LHCN-M2 (cell line): Measurements from ENCODE around the gene ANGPTL7. TPM values are rescaled to one million over a fixed set of nuclear protein-coding genes. Genes with fewer than 3 reads are reported as not detected.
"Not testable (repeated sequence)": the region's sequence is repeated elsewhere in the genome, so short reads cannot be mapped to it uniquely, and the experiment has no call there.

Experiments
- DNase-seq: peaks from one replicate; pipeline ENCODE4 v3.0.0-alpha.2; 2012; ENCODE audit warnings: low read depth
- polyA plus RNA-seq: library from polyadenylated mRNA; unstranded; fragments of >200 nt; gene quantifications from one replicate; pipeline ENCODE4 v1.2.1, GENCODE V29; 2012; ENCODE audit warnings: missing spikeins
- total RNA-seq: library from RNA; depleted of rRNA; stranded (reverse); fragments of >200 nt; gene quantifications from 2 replicates; pipeline ENCODE4 v1.2.3, GENCODE V29; 2014; rRNA removed

The ANGPTL7 gene, protein sequence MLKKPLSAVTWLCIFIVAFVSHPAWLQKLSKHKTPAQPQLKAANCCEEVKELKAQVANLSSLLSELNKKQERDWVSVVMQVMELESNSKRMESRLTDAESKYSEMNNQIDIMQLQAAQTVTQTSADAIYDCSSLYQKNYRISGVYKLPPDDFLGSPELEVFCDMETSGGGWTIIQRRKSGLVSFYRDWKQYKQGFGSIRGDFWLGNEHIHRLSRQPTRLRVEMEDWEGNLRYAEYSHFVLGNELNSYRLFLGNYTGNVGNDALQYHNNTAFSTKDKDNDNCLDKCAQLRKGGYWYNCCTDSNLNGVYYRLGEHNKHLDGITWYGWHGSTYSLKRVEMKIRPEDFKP
- total RNA-seq = not detected in 2 replicates
- 0.02 TPM for polyA plus RNA-seq

- no peak for DNase-seq
Measured at GRCh38 chr1:11188858-11189451, at the start of gene ANGPTL7. Gene ANGPTL7, plus strand, starts transcription at chr1:11189355. Its CDS starts 225 bp downstream, at chr1:11189580.

DNA sequence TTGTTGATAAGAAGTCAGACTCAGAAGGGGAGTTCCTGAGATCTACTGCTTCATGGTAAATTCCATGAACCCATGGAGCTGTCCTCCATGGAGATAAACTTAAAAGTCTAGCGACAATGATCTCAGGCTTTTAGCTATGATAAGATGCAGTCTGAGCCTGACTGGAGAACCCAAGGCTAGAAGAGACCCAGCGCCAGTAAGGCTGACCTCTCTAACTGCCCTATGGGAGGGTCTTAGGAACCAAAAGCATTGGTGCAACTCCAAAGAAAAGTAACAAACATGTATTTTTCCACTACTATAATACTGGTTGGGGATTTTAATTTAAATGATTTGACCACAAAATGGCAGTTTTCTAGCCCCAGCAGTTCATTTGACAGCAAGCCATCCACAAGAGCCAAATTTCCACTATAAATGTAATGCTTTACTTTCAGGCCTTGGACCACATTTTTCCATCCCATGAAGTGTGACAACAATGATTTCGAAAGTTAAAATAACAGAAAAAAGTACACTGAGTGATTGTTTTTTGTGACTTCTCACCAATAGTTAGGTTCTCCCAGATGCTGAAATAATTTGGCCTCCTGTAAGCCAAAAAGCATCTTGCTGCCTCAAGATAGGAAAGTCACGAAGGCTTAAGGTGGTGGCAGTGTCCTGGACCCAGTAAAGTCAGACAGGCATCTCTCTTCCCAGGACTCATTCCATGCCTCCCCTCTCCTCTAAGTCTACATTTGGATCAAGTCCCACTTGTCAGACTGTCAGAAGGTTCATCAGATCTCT is 46.4 kb upstream of the ANGPTL7 start:
- DNase-seq = no peak

DNA sequence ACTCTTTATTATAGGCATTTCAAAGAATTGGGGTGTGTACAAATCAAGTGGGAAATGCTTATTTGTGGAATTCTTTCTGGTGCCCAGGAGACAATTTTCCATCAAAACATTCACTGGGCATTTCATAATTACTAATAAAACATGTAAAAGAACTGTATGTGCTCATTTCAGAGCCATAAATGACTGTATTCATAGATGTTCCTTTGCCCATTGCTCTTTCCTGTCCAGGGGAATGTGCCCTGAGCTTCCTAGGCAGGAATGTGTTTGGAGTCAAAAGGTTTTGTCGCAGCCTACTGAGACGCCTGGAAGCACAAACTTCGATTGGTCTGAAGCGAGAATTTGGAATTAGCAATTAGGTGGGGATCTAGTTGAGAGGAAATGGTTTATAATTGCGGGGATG is 45.8 kb upstream of the ANGPTL7 start:
- DNase-seq = no peak

- DNase-seq = no peak
Measured at GRCh38 chr1:11143907-11144306, 45.2 kb upstream of the ANGPTL7 start.

DNA sequence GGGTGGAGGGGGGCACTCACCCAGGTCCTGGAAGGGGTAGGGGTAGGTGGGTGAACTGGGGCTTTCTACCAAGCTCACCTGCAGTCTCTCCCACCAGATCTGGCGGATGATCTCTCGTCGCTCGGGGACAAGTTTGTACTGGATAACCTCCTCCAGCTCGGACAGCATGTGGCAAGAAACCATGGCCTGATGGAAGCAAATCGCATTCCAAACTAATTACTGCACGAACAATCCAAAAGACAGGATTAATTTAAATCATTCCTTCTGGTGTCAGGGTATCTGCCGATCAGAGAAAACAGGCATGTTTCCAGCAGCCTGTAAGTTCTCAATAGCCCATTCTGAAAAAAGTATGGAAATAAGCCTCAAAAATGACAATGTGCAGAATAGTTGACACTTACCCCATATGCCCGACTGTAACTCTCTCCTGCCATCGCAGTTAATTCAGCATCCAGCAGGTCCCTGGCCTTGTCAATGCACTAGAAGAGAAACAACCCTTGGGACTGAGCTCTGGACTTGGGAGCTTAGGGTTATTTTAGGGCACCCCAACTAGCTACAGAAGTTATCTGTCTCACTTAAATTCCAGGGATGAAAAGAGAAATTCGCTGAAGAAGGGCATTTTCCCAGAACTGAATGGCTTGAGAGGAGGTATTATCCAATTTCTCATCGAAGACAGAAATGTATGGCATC is 44.4 kb upstream of the ANGPTL7 start:
- no peak for DNase-seq

DNA sequence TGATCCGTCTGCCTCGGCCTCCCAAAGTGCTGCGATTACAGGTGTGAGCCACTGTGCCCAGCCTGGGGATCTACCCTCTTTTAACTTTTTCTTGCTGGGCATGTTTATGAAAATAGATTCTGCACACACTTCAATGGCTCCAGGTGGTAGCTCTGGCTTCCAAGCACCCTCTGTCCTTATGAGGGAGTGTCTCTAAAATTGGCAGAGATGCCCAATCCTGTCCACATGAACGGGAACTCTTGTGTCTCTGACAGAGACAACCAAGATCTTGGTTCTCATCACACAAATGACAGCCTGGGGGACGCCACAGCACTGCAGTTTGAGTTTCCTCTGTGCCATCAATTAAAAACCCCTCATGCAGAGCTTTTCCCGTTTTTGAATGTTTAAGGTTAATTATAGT is 43.4 kb upstream of the ANGPTL7 start:
- no peak for DNase-seq

DNA sequence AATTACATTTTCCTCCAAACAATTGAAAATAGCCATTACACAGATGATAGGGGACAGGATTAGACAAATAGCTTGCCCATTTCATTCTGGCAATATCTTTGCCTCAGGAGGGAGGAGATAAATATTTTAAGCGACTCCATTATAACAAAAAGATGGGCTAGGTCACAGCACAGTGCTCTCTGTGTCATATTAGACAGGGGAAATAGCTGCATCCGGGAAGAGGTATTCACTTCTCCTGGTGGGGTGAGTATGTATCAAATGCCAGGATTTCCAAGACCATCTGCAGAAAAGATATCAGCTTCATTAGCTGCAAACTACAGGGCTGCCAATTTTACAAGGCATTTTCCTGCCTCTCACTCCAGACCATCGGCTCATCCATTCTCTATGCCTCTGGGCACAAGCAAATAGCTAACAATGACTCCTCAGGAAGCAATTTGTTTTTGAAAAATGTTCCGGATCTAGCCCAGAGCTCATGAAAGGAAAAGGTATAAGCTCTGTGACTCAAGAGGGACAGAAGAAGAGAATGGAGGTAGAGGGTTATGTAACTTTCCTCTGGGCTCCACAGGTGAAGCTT is 41.9 kb upstream of the ANGPTL7 start:
- DNase-seq = no peak

- no peak for DNase-seq
Measured at GRCh38 chr1:11150326-11150725, 38.8 kb upstream of the ANGPTL7 start.

DNA sequence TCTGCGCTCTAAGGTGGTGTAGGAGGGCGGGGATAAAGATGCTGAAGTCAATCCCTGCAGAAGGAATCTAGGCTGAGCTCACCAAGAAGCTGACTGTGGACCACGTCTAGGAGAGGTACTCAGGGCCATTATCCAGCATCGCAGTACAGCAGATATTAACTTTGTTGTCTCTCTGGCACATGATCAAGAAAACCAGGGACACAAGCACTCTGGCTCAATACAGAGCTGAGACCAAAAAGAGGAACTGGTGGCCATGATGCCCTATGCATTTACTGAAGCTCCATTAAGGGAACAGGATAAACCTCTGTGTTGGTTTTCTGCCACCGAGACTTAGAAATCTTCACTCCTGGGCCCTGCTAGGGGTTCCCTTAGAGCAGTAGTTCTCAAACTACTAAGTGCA is 38.0 kb upstream of the ANGPTL7 start:
- DNase-seq = no peak

DNA sequence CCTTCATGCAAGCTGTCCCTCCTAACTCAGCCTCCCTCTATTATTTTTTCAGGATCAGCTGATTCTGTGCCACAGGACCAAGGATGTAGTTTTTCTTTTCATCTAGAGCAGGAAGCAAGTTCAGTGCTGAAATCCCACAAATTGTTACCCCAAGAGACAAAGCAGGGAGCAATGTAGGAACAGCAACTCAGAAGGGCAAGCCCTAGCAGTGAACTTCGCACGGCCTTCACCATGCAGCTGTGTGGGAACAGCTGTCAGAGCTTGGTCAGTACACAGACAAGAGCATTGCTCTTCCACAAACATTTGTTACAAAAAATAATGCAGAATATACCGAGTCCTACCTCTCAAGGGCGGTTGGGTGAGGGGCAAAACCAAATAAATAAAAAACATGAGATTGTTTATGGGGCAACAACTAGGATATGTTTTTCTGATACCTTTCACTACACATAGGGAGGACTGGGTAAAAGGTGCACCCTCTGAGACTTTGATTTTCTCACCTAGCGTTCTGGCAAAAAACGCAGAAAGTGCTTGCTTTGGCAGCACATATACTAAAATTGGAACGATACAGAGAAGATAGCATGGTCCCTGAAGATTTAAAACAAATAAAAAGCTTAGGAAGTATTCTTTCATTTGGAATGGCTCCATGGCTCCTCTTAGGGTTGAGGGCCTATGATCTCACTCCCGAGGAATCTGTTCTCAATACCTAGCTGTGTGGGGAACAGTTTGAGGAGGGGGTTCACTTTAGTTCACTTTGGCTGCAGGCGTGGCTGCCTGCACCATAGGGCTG is 37.1 kb upstream of the ANGPTL7 start:
- DNase-seq = peak; percentile 53

DNA sequence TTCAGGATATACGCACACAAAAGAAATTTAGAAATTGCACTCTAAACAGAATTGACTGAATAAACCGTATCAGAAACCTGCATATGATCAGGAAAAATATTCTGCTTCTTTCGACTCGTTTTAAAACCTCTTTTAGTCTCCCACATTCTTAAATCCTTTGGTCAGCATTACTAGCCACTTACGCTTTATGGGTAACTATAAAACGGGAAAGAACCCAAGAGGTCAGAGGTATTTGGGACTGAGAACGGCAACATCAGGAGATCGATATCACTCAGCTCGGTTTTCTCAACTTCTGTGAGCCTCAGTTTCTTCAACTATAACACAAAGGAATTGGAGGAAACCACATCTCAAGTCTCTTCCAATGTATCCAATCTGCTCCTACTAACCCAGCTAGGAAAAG is 36.4 kb upstream of the ANGPTL7 start:
- DNase-seq = no peak

DNA sequence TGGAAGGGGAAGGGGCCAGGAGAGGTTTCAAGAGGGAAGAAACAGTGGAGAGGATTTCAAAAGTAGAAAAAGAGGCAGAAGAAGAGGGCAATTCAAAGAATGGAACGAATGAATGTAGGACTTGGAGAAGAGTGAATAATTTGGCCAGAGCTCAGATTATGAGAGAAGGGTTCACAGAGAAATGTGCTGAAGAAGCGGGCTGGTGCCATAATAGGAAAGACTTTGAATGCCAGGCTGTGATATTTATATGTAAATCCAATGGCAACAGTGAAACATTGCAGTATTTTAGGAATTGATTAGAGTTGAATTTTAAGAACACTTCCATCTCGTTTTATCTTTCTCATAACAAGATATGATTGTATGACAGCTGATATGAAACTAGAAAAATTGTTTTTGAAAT is 36.0 kb upstream of the ANGPTL7 start:
- DNase-seq = no peak

GRCh38 chr1:11156441-11156840 is 32.7 kb upstream of the ANGPTL7 start:
- DNase-seq = no peak

- DNase-seq = no peak
Measured at GRCh38 chr1:11156963-11157362, 32.2 kb upstream of the ANGPTL7 start.

DNA sequence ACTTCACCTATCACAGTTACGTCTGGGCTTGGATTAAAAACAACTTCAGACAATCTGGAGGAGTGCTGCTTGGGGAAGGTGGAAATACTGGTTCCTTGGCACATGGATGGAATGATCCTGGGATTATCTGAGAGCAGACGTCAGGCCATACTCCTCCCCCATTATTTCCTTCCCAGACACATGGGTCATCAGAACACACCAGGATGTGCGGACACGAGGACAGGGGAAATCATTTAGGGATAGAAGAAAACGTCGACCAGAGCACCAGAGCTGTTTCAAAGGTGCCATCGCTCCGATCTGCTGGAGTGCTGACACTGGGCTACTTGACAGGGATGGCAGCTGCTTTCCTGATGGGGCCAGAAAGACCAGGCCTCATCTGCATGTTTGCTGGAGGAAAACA is 31.8 kb upstream of the ANGPTL7 start:
- no peak for DNase-seq

- peak; percentile 82 for DNase-seq
Measured at GRCh38 chr1:11157867-11158266, 31.3 kb upstream of the ANGPTL7 start.

GRCh38 chr1:11158291-11158690 is 30.9 kb upstream of the ANGPTL7 start:
- DNase-seq = no peak

- DNase-seq = peak; percentile 88
Measured at GRCh38 chr1:11158720-11159321, 30.3 kb upstream of the ANGPTL7 start.

DNA sequence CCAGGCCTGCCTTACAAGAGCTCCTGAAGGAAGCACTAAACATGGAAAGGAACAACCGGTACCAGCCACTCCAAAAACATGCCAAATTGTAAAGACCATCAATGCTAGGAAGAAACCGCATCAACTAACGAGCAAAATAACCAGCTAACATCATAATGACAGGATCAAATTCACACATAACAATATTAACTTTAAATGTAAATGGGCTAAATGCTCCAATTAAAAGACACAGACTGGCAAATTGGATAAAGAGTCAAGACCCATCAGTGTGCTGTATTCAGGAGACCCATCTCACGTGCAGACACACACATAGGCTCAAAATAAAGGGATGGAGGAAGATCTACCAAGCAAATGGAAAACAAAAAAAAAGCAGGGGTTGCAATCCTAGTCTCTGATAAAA is 26.4 kb upstream of the ANGPTL7 start:
- DNase-seq = not testable (repeated sequence)

DNA sequence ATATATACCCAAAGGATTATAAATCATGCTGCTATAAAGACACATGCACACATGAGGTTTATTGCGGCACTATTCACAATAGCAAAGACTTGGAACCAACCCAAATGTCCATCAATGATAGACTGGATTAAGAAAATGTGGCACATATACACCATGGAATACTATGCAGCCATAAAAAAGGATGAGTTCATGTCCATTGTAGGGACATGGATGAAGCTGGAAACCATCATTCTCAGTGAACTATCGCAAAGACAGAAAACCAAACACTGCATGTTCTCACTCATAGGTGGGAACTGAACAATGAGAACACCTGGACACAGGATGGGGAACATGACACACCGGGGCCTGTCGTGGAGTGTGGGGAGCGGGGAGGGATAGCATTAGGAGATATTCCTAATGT is 22.4 kb upstream of the ANGPTL7 start:
- DNase-seq = not testable (repeated sequence)
